IMR-90 (cell line): ENCODE data around the gene INO80. TPM values are rescaled to one million over a fixed set of nuclear protein-coding genes. Genes with fewer than 3 reads are reported as not detected.

Source experiments
- ATAC-seq: fragments of 200-7000 bp; cut with Tn5 transposase; 2 replicates; pipeline ENCODE4 v1.9.1; 2020; ENCODE audit warnings: low read depth, mild to moderate bottlenecking, moderate library complexity
- BruUV-seq: library from RNA; stranded (reverse); fragments of 400-500 nt; replicated peaks from 2 replicates; lab custom pipeline; 2021; lab: Mats Ljungman, UMichigan
- CTCF ChIA-PET: fragments of 300-600 bp; formaldehyde crosslinking; extraction: SDS; loops from one replicate; lab custom pipeline; 2021; ENCODE audit warnings: antibody characterized with exemption; lab: Yijun Ruan, JAX
- POLR2A ChIA-PET: fragments of 300-600 bp; sonication (Branson Sonifier 250); formaldehyde crosslinking; loops from one replicate; lab custom pipeline; 2022; ENCODE audit warnings: antibody characterized with exemption; ENCODE audit not compliant: unreplicated experiment; lab: Charles Lee
- DNase-seq: peaks from one replicate; pipeline ENCODE4 v3.0.0; 2013
- H2AFZ ChIP-seq: replicated peaks from 2 replicates; pipeline ENCODE3; 2013; ENCODE audit warnings: low read length, mild to moderate bottlenecking; ENCODE audit not compliant: poor library complexity
- H2AK5ac ChIP-seq: 2 replicates; pipeline ENCODE4 v1.6.1; 2013; ENCODE audit warnings: low read depth, low read length, inconsistent platforms
- H2AK9ac ChIP-seq: replicated peaks from 2 replicates; pipeline ENCODE3; 2013; ENCODE audit warnings: mild to moderate bottlenecking, low read depth, low read length, moderate library complexity; ENCODE audit not compliant: poor library complexity
- H2BK120ac ChIP-seq: 2 replicates; pipeline ENCODE4 v1.6.1; 2013; ENCODE audit warnings: low read depth, low read length, inconsistent platforms
- H2BK15ac ChIP-seq: 3 replicates; pipeline ENCODE4 v1.6.1; 2013; ENCODE audit warnings: low read depth, low read length, inconsistent platforms
- H2BK20ac ChIP-seq: 2 replicates; pipeline ENCODE4 v1.6.1; 2013; ENCODE audit warnings: low read depth, mild to moderate bottlenecking, inconsistent platforms, low read length, moderate library complexity
- H2BK5ac ChIP-seq: 2 replicates; pipeline ENCODE4 v1.6.1; 2013; ENCODE audit warnings: mild to moderate bottlenecking, low read depth, low read length, inconsistent platforms; ENCODE audit not compliant: poor library complexity, severe bottlenecking
- H3K14ac ChIP-seq: replicated peaks from 2 replicates; pipeline ENCODE4 v1.6.1; 2013; ENCODE audit warnings: low read depth, low read length, inconsistent platforms
- H3K18ac ChIP-seq: 2 replicates; pipeline ENCODE4 v1.6.1; 2013; ENCODE audit warnings: low read depth, low read length, control low read depth
- H3K23ac ChIP-seq: 2 replicates; pipeline ENCODE4 v1.6.1; 2013; ENCODE audit warnings: low read depth, low read length, inconsistent platforms
- H3K27ac ChIP-seq: 2 replicates; pipeline ENCODE4 v1.5.1; 2013; ENCODE audit warnings: mild to moderate bottlenecking, control low read depth, low read length; ENCODE audit not compliant: insufficient read depth
- H3K27me3 ChIP-seq: 2 replicates; pipeline ENCODE4 v1.6.1; 2013; ENCODE audit warnings: low read length; ENCODE audit not compliant: control insufficient read depth, insufficient read depth
- H3K36me3 ChIP-seq: 2 replicates; pipeline ENCODE4 v1.6.1; 2013; ENCODE audit warnings: low read length, mixed read lengths; ENCODE audit not compliant: control insufficient read depth, insufficient read depth
- H3K4ac ChIP-seq: 2 replicates; pipeline ENCODE4 v1.6.1; 2013; ENCODE audit warnings: low read depth, low read length, inconsistent platforms
- H3K4me1 ChIP-seq: 2 replicates; pipeline ENCODE4 v1.6.1; 2013; ENCODE audit warnings: low read length, mixed read lengths; ENCODE audit not compliant: control insufficient read depth, insufficient read depth
- H3K4me2 ChIP-seq: 2 replicates; pipeline ENCODE4 v1.6.1; 2013; ENCODE audit warnings: low read depth, mild to moderate bottlenecking, control low read depth, low read length, moderate library complexity
- H3K4me3 ChIP-seq: 2 replicates; pipeline ENCODE4 v1.5.1; 2013; ENCODE audit warnings: low read depth, mild to moderate bottlenecking, control low read depth, low read length, moderate library complexity; ENCODE audit not compliant: insufficient read depth
- H3K56ac ChIP-seq: 2 replicates; pipeline ENCODE4 v1.6.1; 2013; ENCODE audit warnings: low read length, inconsistent platforms; ENCODE audit not compliant: insufficient read depth; ENCODE audit errors: extremely low read depth
- H3K79me1 ChIP-seq, 2 experiments: 2 replicates each; pipeline ENCODE4 v1.6.1; 2013; ENCODE audit warnings: low read length in 2 of 2, inconsistent platforms in 1 of 2, low read depth in 1 of 2
- H3K9ac ChIP-seq: 2 replicates; pipeline ENCODE4 v1.6.1; 2013; ENCODE audit warnings: low read depth, low read length, control low read depth
- H3K9me1 ChIP-seq: 2 replicates; pipeline ENCODE4 v1.6.1; 2013; ENCODE audit warnings: low read length, inconsistent platforms; ENCODE audit not compliant: insufficient read depth
- H3K9me3 ChIP-seq: 2 replicates; pipeline ENCODE4 v1.6.1; 2013; ENCODE audit warnings: low read length; ENCODE audit not compliant: control insufficient read depth, insufficient read depth
- H4K20me1 ChIP-seq: 2 replicates; pipeline ENCODE4 v1.6.1; 2013; ENCODE audit warnings: low read length, inconsistent platforms; ENCODE audit not compliant: insufficient read depth
- H4K5ac ChIP-seq: 2 replicates; pipeline ENCODE4 v1.6.1; 2013; ENCODE audit warnings: mild to moderate bottlenecking, low read depth, low read length, control low read depth
- H4K8ac ChIP-seq, 2 experiments: 2 replicates each; pipeline ENCODE4 v1.6.1; 2013; ENCODE audit warnings: low read depth in 2 of 2, low read length in 2 of 2, control low read depth in 1 of 2, inconsistent platforms in 1 of 2
- H4K91ac ChIP-seq: 2 replicates; pipeline ENCODE4 v1.6.1; 2013; ENCODE audit warnings: low read depth, low read length, inconsistent platforms; ENCODE audit not compliant: insufficient read depth
- CEBPB ChIP-seq: IDR thresholded peaks from 2 replicates; pipeline ENCODE4 v1.6.1; 2012; ENCODE audit warnings: low read depth, low read length, improper control_type of control experiment
- FOS ChIP-seq: fragments of 150-350 bp; IDR thresholded peaks from 2 replicates; pipeline ENCODE4 v1.6.1; 2016; ENCODE audit warnings: low read depth, low read length
- MAFK ChIP-seq: IDR thresholded peaks from 2 replicates; pipeline ENCODE4 v1.6.1; 2012; ENCODE audit warnings: low read depth, low read length, improper control_type of control experiment
- POLR2A ChIP-seq: IDR thresholded peaks from 2 replicates; pipeline ENCODE4 v1.6.1; 2012; ENCODE audit warnings: mild to moderate bottlenecking, low read depth, low read length
- RCOR1 ChIP-seq: IDR thresholded peaks from 2 replicates; pipeline ENCODE4 v1.6.1; 2012; ENCODE audit warnings: mild to moderate bottlenecking, low read length, improper control_type of control experiment; ENCODE audit not compliant: insufficient replicate concordance
- WGBS, 2 experiments: methylation state at CpG; one replicate each; pipeline versions ENCODE4 v1.1.5 to v1.1.7; 2013; ENCODE audit warnings: missing lambda C conversion rate in 2 of 2; ENCODE audit not compliant: insufficient read length in 1 of 2; ENCODE audit errors: extremely low coverage in 2 of 2; 5-methylcytosine and 5-hydroxymethylcytosine counted together
- dilution Hi-C: fragments of 300-500 bp; cut with HindIII; formaldehyde crosslinking; loops from one replicate; pipeline ENCODE4 v1.14.3; 2018; ENCODE audit warnings: low sequenced_read_pairs; ENCODE audit not compliant: unreplicated experiment
- in situ Hi-C: fragments of 300-500 bp; cut with MboI; formaldehyde crosslinking; loops from 3 replicates; pipeline ENCODE4 v1.14.3; 2019; ENCODE audit warnings: low sequenced_read_pairs, inconsistent platforms, mixed read lengths
- intact Hi-C: fragments of 100-400 bp; cut with micrococcal nuclease; formaldehyde crosslinking; loops from 2 replicates; pipeline ENCODE4 v1.10.0; 2022
- polyA plus RNA-seq, 3 experiments: library from polyadenylated mRNA; depleted of rRNA; stranded (reverse); fragments of >200 nt; gene quantifications; 2 replicates each; pipeline ENCODE4 v1.2.3, GENCODE V29; 2012; ENCODE audit warnings: low replicate concordance in 1 of 3
- total RNA-seq: library from RNA; depleted of rRNA; stranded (reverse); fragments of >200 nt; gene quantifications from 2 replicates; pipeline ENCODE4 v1.2.3, GENCODE V29; 2012
- TF ChIP-seq, protein P1 (sequence below): conservative IDR thresholded peaks from 2 replicates; pipeline ENCODE4 v1.5.1; 2012; ENCODE audit warnings: mild to moderate bottlenecking, low read depth, low read length, improper control_type of control experiment
- TF ChIP-seq, protein P2 (sequence below): fragments of 150-350 bp; IDR thresholded peaks from 2 replicates; pipeline ENCODE4 v1.6.1; 2017; ENCODE audit warnings: mild to moderate bottlenecking, antibody characterized with exemption, low read length, low read depth

Gene INO80
- total and polyA plus RNA-seq, 2 of the 4 experiments (the other 2 are of a cell fraction) = 6.0 to 13.3 TPM

DNA sequence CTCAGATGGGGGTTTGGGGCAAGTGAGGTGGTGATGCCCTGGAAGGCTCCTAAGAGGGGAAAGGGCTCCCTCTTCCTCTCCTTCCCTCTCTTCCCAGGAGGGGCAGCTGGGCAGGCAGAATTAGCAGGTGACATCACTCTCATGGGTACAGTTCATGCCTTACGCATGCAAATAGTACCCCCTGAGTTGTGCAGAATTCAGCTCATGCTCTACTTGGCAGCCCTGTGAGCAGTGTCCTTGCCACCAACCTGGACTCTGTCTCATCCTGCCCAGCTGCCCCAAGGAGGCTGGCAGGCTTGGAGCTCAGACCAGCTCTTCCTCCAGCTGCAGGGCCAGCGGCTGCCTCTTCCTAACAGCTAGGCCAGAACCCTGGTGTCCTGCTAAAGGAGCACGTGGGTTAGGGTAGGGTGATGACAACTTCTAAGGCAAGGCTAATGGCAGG, 159.5 kb downstream of the INO80 start (continued):
- TF ChIP-seq, protein P1, sequence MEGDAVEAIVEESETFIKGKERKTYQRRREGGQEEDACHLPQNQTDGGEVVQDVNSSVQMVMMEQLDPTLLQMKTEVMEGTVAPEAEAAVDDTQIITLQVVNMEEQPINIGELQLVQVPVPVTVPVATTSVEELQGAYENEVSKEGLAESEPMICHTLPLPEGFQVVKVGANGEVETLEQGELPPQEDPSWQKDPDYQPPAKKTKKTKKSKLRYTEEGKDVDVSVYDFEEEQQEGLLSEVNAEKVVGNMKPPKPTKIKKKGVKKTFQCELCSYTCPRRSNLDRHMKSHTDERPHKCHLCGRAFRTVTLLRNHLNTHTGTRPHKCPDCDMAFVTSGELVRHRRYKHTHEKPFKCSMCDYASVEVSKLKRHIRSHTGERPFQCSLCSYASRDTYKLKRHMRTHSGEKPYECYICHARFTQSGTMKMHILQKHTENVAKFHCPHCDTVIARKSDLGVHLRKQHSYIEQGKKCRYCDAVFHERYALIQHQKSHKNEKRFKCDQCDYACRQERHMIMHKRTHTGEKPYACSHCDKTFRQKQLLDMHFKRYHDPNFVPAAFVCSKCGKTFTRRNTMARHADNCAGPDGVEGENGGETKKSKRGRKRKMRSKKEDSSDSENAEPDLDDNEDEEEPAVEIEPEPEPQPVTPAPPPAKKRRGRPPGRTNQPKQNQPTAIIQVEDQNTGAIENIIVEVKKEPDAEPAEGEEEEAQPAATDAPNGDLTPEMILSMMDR = no peak
- TF ChIP-seq CEBPB = no peak

DNA sequence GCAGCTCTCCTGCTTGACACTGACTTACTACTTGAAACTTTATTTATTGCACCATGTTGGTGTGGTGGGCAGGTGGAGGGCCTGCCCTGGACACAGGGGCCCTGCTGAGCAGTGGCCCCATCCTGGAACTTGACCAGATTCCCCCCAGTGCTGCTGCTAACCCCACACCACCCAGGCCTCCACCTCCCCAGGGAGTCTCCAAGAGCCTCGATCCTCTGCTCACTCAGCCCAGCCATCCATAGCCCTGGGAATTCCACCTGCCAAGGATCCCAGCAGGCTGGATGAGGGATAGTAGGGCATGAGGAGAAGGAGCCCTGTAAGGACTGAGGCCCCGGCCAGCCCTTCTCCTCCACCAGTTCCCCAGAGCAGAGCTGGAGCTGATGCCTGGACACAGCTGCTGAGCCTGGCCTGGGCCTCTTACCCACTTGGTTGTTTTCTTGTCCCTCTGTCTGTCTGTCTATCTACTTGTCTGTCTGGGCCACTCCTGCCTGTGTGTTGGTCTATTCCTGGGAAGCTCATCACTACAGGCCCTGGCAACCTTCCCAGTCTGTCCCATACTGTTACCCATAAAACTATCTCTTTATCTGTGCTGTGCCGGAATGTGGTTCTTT, 160.0 kb downstream of the INO80 start:
- no peak overlapping the region for H4K5ac ChIP-seq
- H3K36me3 ChIP-seq = peaks cover 28% of the 10 kb centered on the region
- H3K18ac ChIP-seq = no peak overlapping the region
- POLR2A ChIA-PET = interaction anchor here (1.0 kb wide), 2 partner anchors 15 to 29 kb away, joined by 3 read pairs; no protein-coding TSS in a partner anchor
- H2AK9ac ChIP-seq = no peak overlapping the region
- no peak overlapping the region for H2AK5ac ChIP-seq
- peaks cover 32% of the 10 kb centered on the region for H3K9me1 ChIP-seq
- peak overlapping the region; percentile 16; the same call in 1 of the 2 replicates for H3K4me3 ChIP-seq
- H3K4ac ChIP-seq = peak overlapping the region; percentile 58
- H2BK15ac ChIP-seq = no peak overlapping the region
- H3K27me3 ChIP-seq = no peaks in the 10 kb centered on the region
- no peak overlapping the region for H3K56ac ChIP-seq
- CTCF ChIA-PET = interaction anchor here (1.9 kb wide), 1 partner anchor 62 kb away, joined by 4 read pairs; no protein-coding TSS in a partner anchor
- H3K9me3 ChIP-seq = no peaks in the 10 kb centered on the region
- H3K4me1 ChIP-seq = peaks cover 31% of the 10 kb centered on the region
- H3K27ac ChIP-seq = peak overlapping the region; percentile 15; the same call in 1 of the 2 replicates
- no peak overlapping the region for H2BK120ac ChIP-seq
- H4K20me1 ChIP-seq = peaks cover 55% of the 10 kb centered on the region
- H3K14ac ChIP-seq = peak overlapping the region; percentile 77
- no TSS peak for BruUV-seq
- peak overlapping the region; percentile 56 for H3K9ac ChIP-seq
- 80% methylated on average over 1 of the region's 3 CpGs; no CpG with 5 or more reads in 1 of the 2 experiments for WGBS, 2 experiments
- intact Hi-C loops (no loop called here), in situ Hi-C loops (no loop called here), dilution Hi-C loops (no loop called here)
- no peak for TF ChIP-seq FOS
- no peak for TF ChIP-seq RCOR1
- TF ChIP-seq MAFK = no peak
- TF ChIP-seq, protein P2, sequence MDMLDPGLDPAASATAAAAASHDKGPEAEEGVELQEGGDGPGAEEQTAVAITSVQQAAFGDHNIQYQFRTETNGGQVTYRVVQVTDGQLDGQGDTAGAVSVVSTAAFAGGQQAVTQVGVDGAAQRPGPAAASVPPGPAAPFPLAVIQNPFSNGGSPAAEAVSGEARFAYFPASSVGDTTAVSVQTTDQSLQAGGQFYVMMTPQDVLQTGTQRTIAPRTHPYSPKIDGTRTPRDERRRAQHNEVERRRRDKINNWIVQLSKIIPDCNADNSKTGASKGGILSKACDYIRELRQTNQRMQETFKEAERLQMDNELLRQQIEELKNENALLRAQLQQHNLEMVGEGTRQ = no peak
- TF ChIP-seq POLR2A = no peak
- no peak overlapping the region for H4K91ac ChIP-seq
- H3K79me1 ChIP-seq = peaks cover 18 to 62% of the 10 kb centered on the region in 2 experiments
- H3K23ac ChIP-seq = peak overlapping the region; percentile 64; the same call in 1 of the 2 replicates
- ATAC-seq = no peak
- DNase-seq = peak; percentile 29
- no peak overlapping the region for H2AFZ ChIP-seq
- peak overlapping the region; percentile 55 for H2BK5ac ChIP-seq
- no peak overlapping the region for H2BK20ac ChIP-seq
- peak overlapping the region; percentile 11 to 27; a peak in 2 of 4 replicates for H4K8ac ChIP-seq
- peak overlapping the region; percentile 68 for H3K4me2 ChIP-seq
